Endometrial microvascular endothelial cells (primary cell): ENCODE data around the gene HLF. TPM values are rescaled to one million over a fixed set of nuclear protein-coding genes. Genes with fewer than 3 reads are reported as not detected.

ENCODE experiments used
- in situ Hi-C: cut with HindIII; loops from 2 replicates; pipeline ENCODE4 v1.10.0; 2017; ENCODE audit warnings: low sequenced_read_pairs, low pct_unique_long_range_greater_than_20kb; ENCODE audit errors: inconsistent ontology term
- total RNA-seq: library from RNA; depleted of rRNA; stranded (reverse); fragments of >200 nt; gene quantifications from one replicate; pipeline ENCODE4 v1.2.3, GENCODE V29; 2015; ENCODE audit errors: inconsistent ontology term

HLF gene
- total RNA-seq, 1 donor from 2014 or later, result not detected

- in situ Hi-C loops, result no loop called here
Observed at GRCh38 chr17:55285340-55286301, 20.9 kb downstream of the HLF start.

- in situ Hi-C loops, result no loop called here
Observed at GRCh38 chr17:55286681-55287589, 22.2 kb downstream of the HLF start.

- in situ Hi-C loops, result no loop called here
Observed at GRCh38 chr17:55288356-55289105, 23.8 kb downstream of the HLF start.

GRCh38 chr17:55289106-55289446 lies 24.3 kb downstream of the HLF start:
- in situ Hi-C loops, result no loop called here

GRCh38 chr17:55289978-55290377 lies 25.2 kb downstream of the HLF start:
- in situ Hi-C loops, result no loop called here

- in situ Hi-C loops, result no loop called here
Observed at GRCh38 chr17:55290492-55291113, 25.8 kb downstream of the HLF start.

- in situ Hi-C loops, result no loop called here
Observed at GRCh38 chr17:55291114-55291507, 26.4 kb downstream of the HLF start.

- in situ Hi-C loops, result no loop called here
Observed at GRCh38 chr17:55292094-55292493, 27.3 kb downstream of the HLF start.

GRCh38 chr17:55294042-55294751 lies 29.4 kb downstream of the HLF start:
- in situ Hi-C loops, result no loop called here

- in situ Hi-C loops, result no loop called here
Observed at GRCh38 chr17:55295411-55296170, 30.8 kb downstream of the HLF start.

- in situ Hi-C loops, result no loop called here
Observed at GRCh38 chr17:55296171-55296695, 31.5 kb downstream of the HLF start.

GRCh38 chr17:55296699-55297098 lies 31.9 kb downstream of the HLF start:
- in situ Hi-C loops, result no loop called here

GRCh38 chr17:55298111-55298730 lies 33.5 kb downstream of the HLF start:
- in situ Hi-C loops, result no loop called here

GRCh38 chr17:55299162-55299838 lies 34.5 kb downstream of the HLF start:
- in situ Hi-C loops, result no loop called here

GRCh38 chr17:55299890-55300289 lies 35.1 kb downstream of the HLF start:
- in situ Hi-C loops, result no loop called here
